ENCODE results near the gene MAGI1.
A peak's percentile ranks its signal among the peaks of the same experiment; 100 is the strongest.

Gene MAGI1

GRCh38 chr3:65778968-65779367, 259.8 kb downstream of the MAGI1 start:
- no peak for DNase-seq
- intact Hi-C loops (cut with DNase I): no loop called here

- intact Hi-C loops (cut with DNase I): no loop called here
- no peak for DNase-seq
These were observed 261.7 kb downstream of the MAGI1 start for GRCh38 chr3:65777050-65777449.

GRCh38 chr3:65776494-65776893, 262.2 kb downstream of the MAGI1 start:
- intact Hi-C loops (cut with DNase I): no loop called here
- no peak for DNase-seq

GRCh38 chr3:65776081-65776480, 262.6 kb downstream of the MAGI1 start:
- no peak for DNase-seq
- intact Hi-C loops (cut with DNase I): no loop called here

GRCh38 chr3:65772758-65773157, 266.0 kb downstream of the MAGI1 start:
- DNase-seq: no peak

GRCh38 chr3:65767551-65767950, 271.2 kb downstream of the MAGI1 start:
- no peak for DNase-seq
- intact Hi-C loops (cut with DNase I): no loop called here

More at GRCh38 chr3:65772758-65773157, 266.0 kb downstream of the MAGI1 start:
- intact Hi-C loops (cut with DNase I): no loop called here

- DNase-seq: no peak
- intact Hi-C loops (cut with DNase I): no loop called here
These were observed 276.5 kb downstream of the MAGI1 start for GRCh38 chr3:65762235-65762580.

DNA sequence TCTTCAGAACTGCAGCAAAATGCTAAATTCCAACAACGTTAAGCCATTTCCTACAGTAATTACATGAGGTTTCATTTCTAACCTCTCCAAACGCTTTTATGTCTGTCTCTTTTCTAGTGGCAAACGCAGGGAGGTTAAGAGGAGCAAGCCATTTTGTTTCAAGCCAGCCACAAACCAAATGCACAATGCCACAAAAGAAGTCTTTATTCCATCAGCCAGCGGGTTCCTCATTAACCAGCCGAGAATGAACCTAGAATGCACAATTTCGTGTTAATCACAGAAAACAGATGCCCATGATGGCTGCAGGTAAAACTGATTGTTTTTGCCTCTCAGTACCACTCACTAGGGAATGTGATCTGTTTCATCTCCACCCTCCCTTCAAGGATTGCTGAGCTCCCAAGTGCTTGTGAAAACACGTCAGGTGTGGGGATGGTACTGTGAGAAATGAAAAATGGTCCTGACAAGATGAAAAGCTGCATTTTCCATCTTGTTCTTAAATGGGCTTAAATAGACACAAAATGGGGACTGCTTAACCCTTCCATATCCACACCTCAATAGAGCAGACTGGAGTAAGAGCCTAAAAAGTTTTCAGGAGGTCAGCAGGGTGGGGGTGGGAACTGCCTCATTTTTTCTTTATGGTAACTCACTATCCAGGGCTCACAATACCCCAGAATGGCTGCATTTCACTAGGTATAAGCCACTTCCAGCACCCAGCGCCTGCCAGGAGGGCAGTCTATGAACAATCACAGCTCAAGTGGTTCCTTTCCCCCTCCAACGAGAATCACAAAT, 277.1 kb downstream of the MAGI1 start:
- peak in 1 of 10 donors; percentile 30 for DNase-seq
- intact Hi-C loops (cut with DNase I): no loop called here

GRCh38 chr3:65758876-65759598, 279.7 kb downstream of the MAGI1 start:
- intact Hi-C loops (cut with DNase I): loop anchor here (10.0 kb wide), 1 partner anchor 1224 kb away; no protein-coding TSS in a partner anchor
- DNase-seq: no peak

GRCh38 chr3:65758438-65758837, 280.3 kb downstream of the MAGI1 start:
- no peak for DNase-seq

DNA sequence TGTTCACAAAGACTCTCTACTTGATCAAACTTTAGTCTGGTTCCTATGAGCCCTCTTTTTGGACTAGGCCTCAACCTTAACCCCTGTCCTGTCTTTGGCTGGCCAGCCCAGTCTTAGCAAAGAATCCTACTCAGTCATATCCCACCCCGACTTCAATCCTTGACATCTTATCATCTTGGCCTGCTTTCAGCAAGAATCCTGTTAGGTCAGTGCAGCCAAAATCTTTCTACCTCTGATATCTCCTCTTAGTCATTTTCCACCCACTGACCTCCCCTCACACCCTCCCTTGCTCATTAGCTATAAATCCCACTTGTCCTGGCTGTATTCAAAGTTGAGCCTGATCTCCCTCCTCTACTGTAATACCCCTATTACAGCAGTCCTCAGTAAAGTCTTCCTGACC, 286.1 kb downstream of the MAGI1 start:
- intact Hi-C loops (cut with DNase I): loop anchor here (10.0 kb wide), 1 partner anchor 1218 kb away; no protein-coding TSS in a partner anchor
- DNase-seq: no peak

More at GRCh38 chr3:65758438-65758837, 280.3 kb downstream of the MAGI1 start:
- intact Hi-C loops (cut with DNase I): loop anchor here (10.0 kb wide), 1 partner anchor 1224 kb away; no protein-coding TSS in a partner anchor

GRCh38 chr3:65751123-65751700, 287.5 kb downstream of the MAGI1 start:
- peak; percentile 51 to 96 (median 83) for DNase-seq
- intact Hi-C loops (cut with DNase I): loop anchor here (10.0 kb wide), 1 partner anchor 1216 kb away; no protein-coding TSS in a partner anchor

- DNase-seq: no peak
- intact Hi-C loops (cut with DNase I): no loop called here
These were observed 289.7 kb downstream of the MAGI1 start for GRCh38 chr3:65749066-65749465.

DNA sequence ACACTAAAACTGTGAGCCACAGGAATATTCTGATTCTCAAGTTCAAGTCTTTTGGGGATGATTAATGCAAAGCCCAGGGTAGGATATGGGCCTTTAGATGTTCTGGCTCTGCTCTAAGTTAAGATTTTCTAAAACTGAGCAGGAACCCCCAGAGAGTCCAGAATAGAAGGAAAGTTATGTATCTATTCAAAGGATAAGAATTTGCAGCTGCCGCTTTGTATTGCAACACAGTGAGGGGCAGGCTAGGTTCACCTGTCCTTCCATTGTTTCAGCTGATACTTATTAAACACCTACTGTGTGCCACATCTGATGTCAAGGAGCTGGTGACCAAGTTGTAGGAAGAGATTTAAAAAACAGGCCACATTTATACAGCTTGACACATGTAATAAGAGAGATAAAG, 290.4 kb downstream of the MAGI1 start:
- intact Hi-C loops (cut with DNase I): no loop called here
- DNase-seq: no peak

DNA sequence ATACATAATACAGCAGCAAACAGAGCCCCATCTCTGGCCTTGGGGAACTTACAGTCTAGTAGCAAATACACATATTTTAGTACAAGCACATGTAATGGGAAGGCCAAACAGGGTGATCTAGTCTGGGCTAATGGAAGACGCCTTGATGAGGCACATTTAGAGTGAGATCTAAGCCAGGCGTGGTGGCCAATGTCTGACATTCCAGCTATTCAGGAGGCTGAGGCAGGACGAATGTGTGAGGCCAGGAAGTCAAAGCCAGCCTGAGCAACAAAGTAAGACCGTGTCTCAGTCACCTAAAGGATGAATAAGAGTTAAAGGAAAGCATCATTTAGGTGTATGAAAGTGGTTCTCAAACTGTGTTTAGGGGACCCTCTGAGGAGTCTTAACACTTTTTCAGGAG, 291.9 kb downstream of the MAGI1 start:
- intact Hi-C loops (cut with DNase I): no loop called here
- DNase-seq: no peak

DNA sequence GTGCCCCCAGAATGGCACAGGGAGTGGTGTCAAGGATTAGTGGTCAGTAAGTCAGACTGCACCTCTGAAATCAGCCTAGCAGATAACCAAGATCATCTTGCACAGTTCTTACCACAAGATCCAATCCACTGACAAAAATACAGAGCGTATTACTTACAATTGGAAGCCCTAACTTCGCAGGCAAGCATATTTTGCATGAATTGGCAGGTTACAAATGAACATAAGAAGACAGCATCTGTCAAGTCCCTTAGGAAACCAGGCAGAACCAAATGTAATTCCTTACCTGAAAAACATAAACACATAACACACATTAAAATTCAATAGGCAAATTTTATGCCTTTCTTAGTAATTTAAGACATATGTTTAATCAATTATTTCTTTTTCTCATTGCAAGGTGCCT, 293.4 kb downstream of the MAGI1 start:
- DNase-seq: no peak
- intact Hi-C loops (cut with DNase I): no loop called here

GRCh38 chr3:65742914-65743313, 295.8 kb downstream of the MAGI1 start:
- intact Hi-C loops (cut with DNase I): no loop called here
- no peak for DNase-seq

DNA sequence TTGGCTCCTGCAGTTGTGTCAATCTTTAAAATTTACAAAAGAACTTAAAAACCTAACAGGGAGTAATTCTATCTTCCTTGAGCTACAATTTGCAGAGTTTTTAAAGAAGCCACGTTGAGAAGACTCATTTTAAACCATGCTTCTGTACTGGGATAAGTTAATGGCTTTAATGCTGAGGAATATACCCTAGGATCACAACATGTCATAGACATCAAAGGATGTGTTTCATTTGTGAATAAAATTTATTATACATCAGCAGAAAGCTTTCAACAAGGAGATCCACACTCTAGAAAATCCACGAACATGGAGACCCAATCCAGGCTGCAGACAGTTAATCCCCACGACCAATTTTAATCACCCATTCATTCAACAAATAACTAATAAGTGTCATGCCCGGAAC, 297.2 kb downstream of the MAGI1 start:
- no peak for DNase-seq
- intact Hi-C loops (cut with DNase I): no loop called here

DNA sequence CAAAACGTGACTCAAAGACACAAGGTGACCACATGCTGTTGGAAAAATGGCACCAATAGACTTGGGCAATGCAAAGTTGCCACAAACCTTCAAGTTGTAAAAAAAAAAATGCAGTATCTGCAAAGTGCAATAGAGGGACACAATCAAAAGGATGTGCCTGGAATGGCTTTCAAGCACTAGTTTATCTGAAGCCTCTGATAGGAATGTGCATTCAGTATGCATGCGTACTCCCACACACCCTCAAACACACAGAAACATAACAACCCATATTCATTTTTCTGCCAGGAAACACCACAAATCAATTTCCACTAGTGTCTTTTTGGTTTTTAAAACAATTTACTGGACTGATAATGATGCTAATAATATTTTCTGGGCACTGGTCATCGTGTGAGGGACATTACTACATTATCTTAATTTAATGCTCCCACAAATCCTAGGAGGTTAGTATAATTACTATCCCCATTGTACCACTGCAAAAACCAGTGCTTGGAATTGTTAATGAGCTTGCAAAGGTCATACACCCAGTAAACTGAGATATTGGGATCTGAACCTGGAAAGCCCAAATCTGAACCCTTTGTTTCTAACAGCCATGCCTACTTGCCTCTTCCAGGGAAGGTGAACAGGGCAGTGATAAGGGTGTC, 298.7 kb downstream of the MAGI1 start:
- intact Hi-C loops (cut with DNase I): no loop called here
- no peak for DNase-seq

DNA sequence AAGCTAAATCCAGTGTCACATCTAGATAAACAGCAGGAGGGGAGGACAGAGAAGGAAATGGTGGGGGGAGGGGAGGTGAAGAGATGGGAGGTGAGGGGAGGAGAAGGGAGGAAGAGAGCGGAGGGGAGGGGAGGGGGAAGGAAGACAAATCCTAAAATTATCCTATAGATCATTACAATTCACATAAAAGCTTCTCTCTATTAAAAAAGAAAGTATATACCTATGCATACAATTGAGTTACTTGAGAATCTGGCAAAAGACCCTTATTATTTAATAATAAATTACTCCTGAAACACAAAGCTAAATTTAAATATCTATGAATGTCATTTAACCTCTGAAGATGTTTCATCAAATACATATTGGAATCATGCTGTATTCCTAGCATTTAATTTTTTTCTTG, 303.9 kb downstream of the MAGI1 start:
- intact Hi-C loops (cut with DNase I): no loop called here
- DNase-seq: no peak

GRCh38 chr3:65734382-65734781, 304.3 kb downstream of the MAGI1 start:
- intact Hi-C loops (cut with DNase I): no loop called here
- DNase-seq: no peak

All from posterior cingulate gyrus (tissue), 11 donors.